K562 (cell line): ENCODE results near the gene CYP4V2. TPM values are rescaled to one million over a fixed set of nuclear protein-coding genes. Genes with fewer than 3 reads are reported as not detected.

Experiments
- ATAC-seq: fragments of 200-7000 bp; cut with Tn5 transposase; 3 replicates; pipeline ENCODE4 v1.9.1; 2020; ENCODE audit warnings: moderate library complexity
- BruUV-seq: library from RNA; stranded (reverse); fragments of 400-500 nt; replicated peaks from 2 replicates; lab custom pipeline; 2021; lab: Mats Ljungman, UMichigan
- CTCF ChIA-PET: fragments of 300-600 bp; formaldehyde crosslinking; extraction: SDS; loops from one replicate; lab custom pipeline; 2021; ENCODE audit warnings: low intra/inter-chr PET ratio; lab: Yijun Ruan, JAX
- POLR2A ChIA-PET: fragments of 300-600, 350-650 bp; sonication (Branson Sonifier 250); formaldehyde crosslinking; extraction: SDS; loops from one replicate; lab custom pipeline; 2021; ENCODE audit warnings: antibody characterized with exemption, inconsistent platforms; lab: Yijun Ruan, JAX
- DNase-seq, 4 experiments: peaks; one replicate each; pipeline versions ENCODE4 v3.0.0 to v3.0.0-alpha.2; 2011 to 2018; ENCODE audit warnings: low spot score in 3 of 4, mixed read lengths in 3 of 4; ENCODE audit errors: extremely low read depth in 1 of 4
- FAIRE-seq: peaks from 2 replicates; lab custom pipeline; 2011; peaks lifted over from hg19 to GRCh38; lab: Jason Lieb, UNC
- H2AFZ ChIP-seq: 2 replicates; pipeline ENCODE4 v1.6.0; 2011; ENCODE audit warnings: low read depth, low read length, control low read depth, inconsistent platforms
- H3K27ac ChIP-seq: fragments of 200-600 bp; 3 replicates; pipeline ENCODE4 v1.8.0; 2011; ENCODE audit warnings: low read depth, mild to moderate bottlenecking, control low read depth, inconsistent platforms, low read length, moderate library complexity, mixed read lengths; ENCODE audit errors: extremely low read depth
- H3K27me3 ChIP-seq, 2 experiments: fragments of 300-600 bp in 1 of 2; 2 replicates in 1 of 2; 3 replicates in 1 of 2; pipeline versions ENCODE4 v1.6.0 to v1.8.0; 2011; ENCODE audit warnings: inconsistent platforms in 2 of 2, low read length in 2 of 2, mild to moderate bottlenecking in 1 of 2, mixed read lengths in 1 of 2, moderate library complexity in 1 of 2; ENCODE audit not compliant: control insufficient read depth in 2 of 2, insufficient read depth in 2 of 2
- H3K36me3 ChIP-seq: fragments of 300-600 bp; 3 replicates; pipeline ENCODE4 v1.8.0; 2011; ENCODE audit warnings: mild to moderate bottlenecking, low read length, inconsistent platforms; ENCODE audit not compliant: control insufficient read depth, insufficient read depth
- H3K4me1 ChIP-seq, 2 experiments: fragments of 200-600 bp in 1 of 2; replicated peaks in 1 of 2; 2 replicates in 1 of 2; 3 replicates in 1 of 2; pipeline versions ENCODE4 v1.5.1 to v1.8.0; 2011; ENCODE audit warnings: inconsistent platforms in 2 of 2, low read length in 2 of 2, mild to moderate bottlenecking in 1 of 2, mixed read lengths in 1 of 2, moderate library complexity in 1 of 2; ENCODE audit not compliant: control insufficient read depth in 2 of 2, insufficient read depth in 2 of 2
- H3K4me2 ChIP-seq: 2 replicates; pipeline ENCODE4 v1.6.1; 2011; ENCODE audit warnings: low read length, control low read depth, inconsistent platforms, mixed read lengths; ENCODE audit not compliant: insufficient read depth
- H3K4me3 ChIP-seq: fragments of 200-600 bp; sonication (generic), shearing (Covaris generic); 2 replicates; pipeline ENCODE4 v1.5.1; 2016; ENCODE audit warnings: control low read depth, inconsistent platforms
- H3K79me2 ChIP-seq: fragments of 200-600 bp; 3 replicates; pipeline ENCODE4 v1.8.0; 2011; ENCODE audit warnings: low read length, inconsistent platforms; ENCODE audit not compliant: control insufficient read depth, insufficient read depth
- H3K9ac ChIP-seq, 2 experiments: 2 replicates each; pipeline versions ENCODE4 v1.6.0 to v1.6.1; 2011; ENCODE audit warnings: low read depth in 2 of 2, low read length in 2 of 2, control low read depth in 1 of 2, inconsistent platforms in 1 of 2, mild to moderate bottlenecking in 1 of 2, mixed read lengths in 1 of 2; ENCODE audit not compliant: insufficient read depth in 1 of 2
- H3K9me1 ChIP-seq: one replicate; pipeline ENCODE4 v1.6.0; 2011; ENCODE audit warnings: inconsistent platforms, mild to moderate bottlenecking, low read length, moderate library complexity; ENCODE audit not compliant: control insufficient read depth, insufficient read depth
- H3K9me3 ChIP-seq: replicated peaks from 2 replicates; pipeline ENCODE4 v1.5.1; 2011; ENCODE audit warnings: low read depth, low read length, inconsistent platforms; ENCODE audit not compliant: control insufficient read depth, insufficient read depth
- H4K20me1 ChIP-seq: replicated peaks from 2 replicates; pipeline ENCODE4 v1.6.1; 2011; ENCODE audit warnings: low read length, inconsistent platforms, mixed read lengths; ENCODE audit not compliant: control insufficient read depth, insufficient read depth
- ATF7 ChIP-seq: fragments of 450-650 bp; IDR thresholded peaks from 2 replicates; pipeline ENCODE4 v1.7.1; 2014; ENCODE audit warnings: mild to moderate bottlenecking, moderate library complexity
- CHD4 ChIP-seq: fragments of 200-600 bp; sonication (generic); IDR thresholded peaks from 3 replicates; pipeline ENCODE4 v1.6.1; 2012; ENCODE audit warnings: low read depth, mild to moderate bottlenecking, mixed read lengths, low read length, inconsistent platforms; ENCODE audit not compliant: insufficient read depth, insufficient replicate concordance, poor library complexity, severe bottlenecking
- FOXA3 ChIP-seq, 2 experiments: fragments of 450-650 bp in 1 of 2; sonication (generic) in 1 of 2; formaldehyde crosslinking; IDR thresholded peaks in 1 of 2; conservative IDR thresholded peaks in 1 of 2; 2 replicates each; pipeline versions ENCODE4 v1.4.0 to v1.8.0; 2020 to 2022; ENCODE audit warnings: mild to moderate bottlenecking in 2 of 2, missing genetic modification reagents in 1 of 2
- FOXP1 ChIP-seq: sonication (generic); formaldehyde crosslinking; IDR thresholded peaks from 2 replicates; pipeline ENCODE4 v1.8.0; 2022; ENCODE audit warnings: mild to moderate bottlenecking, missing genetic modification reagents
- ILF3 ChIP-seq: fragments of 450-650 bp; IDR thresholded peaks from 2 replicates; pipeline ENCODE4 v1.6.1; 2018; ENCODE audit warnings: antibody characterized with exemption, mild to moderate bottlenecking, moderate library complexity, borderline replicate concordance
- LCOR ChIP-seq: sonication (generic); formaldehyde crosslinking; IDR thresholded peaks from 2 replicates; pipeline ENCODE4 v1.8.0; 2022; ENCODE audit warnings: mild to moderate bottlenecking, missing genetic modification reagents
- RHOXF2B ChIP-seq: fragments of 250-450 bp; sonication (Bioruptor Pico); conservative IDR thresholded peaks from 2 replicates; pipeline ENCODE4 v1.5.1; 2021
- SMARCA4 ChIP-seq: fragments of 450-650 bp; IDR thresholded peaks from 2 replicates; pipeline ENCODE4 v1.6.1; 2016
- TEAD4 ChIP-seq, 2 experiments: sonication (generic) in 1 of 2; formaldehyde crosslinking in 1 of 2; IDR thresholded peaks; 2 replicates each; pipeline versions ENCODE4 v1.6.1 to v1.8.0; 2012 to 2022; ENCODE audit warnings: borderline replicate concordance in 1 of 2, inconsistent platforms in 1 of 2, low read length in 1 of 2, mild to moderate bottlenecking in 1 of 2, missing genetic modification reagents in 1 of 2
- ZNF3 ChIP-seq: fragments of 250-450 bp; sonication (Bioruptor Pico); IDR thresholded peaks from 2 replicates; pipeline ENCODE4 v1.5.0; 2021; ENCODE audit warnings: mild to moderate bottlenecking, moderate library complexity
- WGBS: fragments of 100-300 bp; shearing (Covaris generic); methylation state at CpG from one replicate; pipeline ENCODE4 v1.1.6; 2016; ENCODE audit warnings: low coverage, mixed read lengths; ENCODE audit not compliant: insufficient coverage; ENCODE audit errors: missing lambda C conversion rate; 5-methylcytosine and 5-hydroxymethylcytosine counted together
- in situ Hi-C: fragments of 300-500 bp; cut with MboI; formaldehyde crosslinking; loops from 4 replicates; pipeline ENCODE4 v1.15.0; 2018; ENCODE audit warnings: inconsistent platforms, mixed read lengths
- intact Hi-C: fragments of 100-400 bp; cut with micrococcal nuclease; formaldehyde crosslinking; loops from 2 replicates; pipeline ENCODE4 v1.14.2; 2022
- polyA plus RNA-seq, 8 experiments: library from polyadenylated mRNA; depleted of rRNA in 4 of 8; stranded (reverse) in 5 of 8; unstranded in 3 of 8; fragments of >200 nt; fragmentation: Nextera tagmentation in 2 of 8; fragmentation: Illumina TruSeq in 1 of 8; extraction: Ambion mirVana in 2 of 8; extraction: Trizol in 1 of 8; gene quantifications; 2 replicates each; pipeline versions ENCODE4 v1.2.1 to v1.2.3, GENCODE V29; 2011 to 2014; ENCODE audit warnings: inconsistent platforms in 1 of 8, missing spikeins in 1 of 8
- total RNA-seq, 7 experiments: library from RNA; depleted of rRNA in 6 of 7; stranded (reverse); fragments of >200 nt in 6 of 7; fragmentation: Illumina TruSeq in 2 of 7; extraction: Trizol in 2 of 7; gene quantifications; 2 replicates each; pipeline versions ENCODE4 v1.2.1 to v1.2.3, GENCODE V29; 2011 to 2021; ENCODE audit warnings: low replicate concordance in 1 of 7
- TF ChIP-seq, protein P1 (sequence below): sonication (generic); formaldehyde crosslinking; IDR thresholded peaks from 2 replicates; pipeline ENCODE4 v1.8.0; 2022; ENCODE audit warnings: missing genetic modification reagents, mild to moderate bottlenecking, moderate library complexity, borderline replicate concordance
- TF ChIP-seq, protein P2 (sequence below): fragments of 250-450 bp; sonication (Bioruptor Pico); IDR thresholded peaks from 2 replicates; pipeline ENCODE4 v1.4.0; 2020; ENCODE audit warnings: borderline replicate concordance

CYP4V2 gene
- total and polyA plus RNA-seq, 9 of the 15 experiments (the other 6 are each of a cell fraction or from before 2014, with no cell fraction given) = 1.1 to 8.3 (median 3.9) TPM

DNA sequence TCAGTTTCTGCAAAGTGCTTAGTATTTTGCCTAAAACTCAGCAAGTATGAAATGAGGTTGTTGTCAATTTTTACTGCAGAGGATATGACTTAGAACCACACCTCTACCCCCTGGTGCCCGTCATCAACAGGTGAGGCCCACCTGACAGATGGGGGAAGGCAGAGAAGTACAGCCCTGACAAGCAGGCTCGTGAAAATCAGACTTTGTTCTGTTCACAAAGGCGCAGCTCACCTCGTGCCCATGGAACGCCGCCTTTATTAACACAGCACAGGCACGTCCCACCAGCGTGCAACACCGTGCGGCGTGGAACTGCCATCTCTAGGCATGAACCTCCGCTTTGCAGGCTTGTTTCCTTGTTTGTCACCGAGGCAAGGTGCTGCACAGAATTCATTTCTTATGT lies 13.3 kb downstream of the CYP4V2 start:
- Histone ChIP-seq H3K4me1 (peaks cover 0 to 7% of the 10 kb centered on the region in 2 experiments; a peak in 3 of 5 replicates), H3K4me2 (peak overlapping the region; percentile 48), H3K9me3 (no peaks in the 10 kb centered on the region), H4K20me1 (no peaks in the 10 kb centered on the region), H3K79me2 (no peaks in the 10 kb centered on the region), H3K4me3 (no peak overlapping the region), H3K9ac (peak overlapping the region in 1 of 2 experiments; percentile 28; a peak in 1 of 4 replicates), H3K27ac (peak overlapping the region; percentile 21; the same call in 1 of the 3 replicates), H3K9me1 (no peaks in the 10 kb centered on the region), H3K27me3 (no peaks in the 10 kb centered on the region), H2AFZ (peak overlapping the region; percentile 46), H3K36me3 (no peaks in the 10 kb centered on the region)
- no peak for ATAC-seq
- in situ Hi-C loops (no loop called here), intact Hi-C loops (no loop called here)
- no peak for FAIRE-seq
- BruUV-seq = no TSS peak
- CTCF ChIA-PET = no interaction called here
- POLR2A ChIA-PET = no interaction called here
- no peak for DNase-seq
- no peak for TF ChIP-seq TEAD4 (IDR thresholded peaks at IDR 0.05; ENCODE audit: low read length)
- TF ChIP-seq TEAD4 (CRISPR knock-in tag; IDR thresholded peaks at IDR 0.05; ENCODE audit: borderline replicate concordance) = no peak
- no peak for TF ChIP-seq LCOR
- TF ChIP-seq, protein P1, sequence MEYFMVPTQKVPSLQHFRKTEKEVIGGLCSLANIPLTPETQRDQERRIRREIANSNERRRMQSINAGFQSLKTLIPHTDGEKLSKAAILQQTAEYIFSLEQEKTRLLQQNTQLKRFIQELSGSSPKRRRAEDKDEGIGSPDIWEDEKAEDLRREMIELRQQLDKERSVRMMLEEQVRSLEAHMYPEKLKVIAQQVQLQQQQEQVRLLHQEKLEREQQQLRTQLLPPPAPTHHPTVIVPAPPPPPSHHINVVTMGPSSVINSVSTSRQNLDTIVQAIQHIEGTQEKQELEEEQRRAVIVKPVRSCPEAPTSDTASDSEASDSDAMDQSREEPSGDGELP (CRISPR knock-in tag) = no peak
- TF ChIP-seq ZNF3 = no peak
- no peak for TF ChIP-seq ILF3
- TF ChIP-seq CHD4 = no peak
- TF ChIP-seq FOXA3 (CRISPR knock-in tag; conservative IDR thresholded peaks at IDR 0.05 in 1 of 2, IDR thresholded peaks at IDR 0.05 in 1 of 2) = no peak
- no peak for TF ChIP-seq RHOXF2B (CRISPR knock-in tag)
- TF ChIP-seq FOXP1 (CRISPR knock-in tag) = no peak
- TF ChIP-seq SMARCA4 = no peak
- no peak for TF ChIP-seq ATF7
- TF ChIP-seq, protein P2, sequence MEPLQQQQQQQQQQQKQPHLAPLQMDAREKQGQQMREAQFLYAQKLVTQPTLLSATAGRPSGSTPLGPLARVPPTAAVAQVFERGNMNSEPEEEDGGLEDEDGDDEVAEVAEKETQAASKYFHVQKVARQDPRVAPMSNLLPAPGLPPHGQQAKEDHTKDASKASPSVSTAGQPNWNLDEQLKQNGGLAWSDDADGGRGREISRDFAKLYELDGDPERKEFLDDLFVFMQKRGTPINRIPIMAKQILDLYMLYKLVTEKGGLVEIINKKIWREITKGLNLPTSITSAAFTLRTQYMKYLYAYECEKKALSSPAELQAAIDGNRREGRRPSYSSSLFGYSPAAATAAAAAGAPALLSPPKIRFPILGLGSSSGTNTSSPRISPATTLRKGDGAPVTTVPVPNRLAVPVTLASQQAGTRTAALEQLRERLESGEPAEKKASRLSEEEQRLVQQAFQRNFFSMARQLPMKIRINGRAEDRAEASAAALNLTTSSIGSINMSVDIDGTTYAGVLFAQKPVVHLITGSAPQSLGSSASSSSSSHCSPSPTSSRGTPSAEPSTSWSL (CRISPR knock-in tag) = no peak
- WGBS = 64% methylated on average over 13 of the region's 13 CpGs
